GM03348 (cell line): ENCODE measurements around the gene DEK.
"Not testable (repeated sequence)": the region's sequence is repeated elsewhere in the genome, so short reads cannot be mapped to it uniquely, and the experiment has no call there.

Source experiments
- DNase-seq: peaks from one replicate; pipeline ENCODE4 v3.0.0; 2012; ENCODE audit warnings: low spot score

The DEK gene

DNA sequence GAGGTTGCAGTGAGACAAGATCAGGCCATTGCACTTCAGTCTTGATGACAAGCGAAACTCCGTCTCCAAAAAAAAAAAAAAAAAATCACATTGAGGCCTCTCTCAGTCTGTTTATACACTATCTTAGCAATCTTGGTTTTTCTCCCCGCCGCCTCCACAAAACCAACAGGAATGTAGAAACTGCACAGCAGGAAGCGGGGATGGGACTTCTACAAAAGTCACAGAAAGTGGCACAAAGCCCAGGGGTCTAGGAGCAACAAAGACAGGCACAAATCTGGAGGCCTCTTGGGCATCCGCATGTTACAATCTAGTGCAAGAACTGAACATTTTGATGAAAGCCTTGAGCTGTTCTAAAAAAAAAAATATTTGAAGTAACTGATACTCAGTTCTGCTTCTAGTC is 60.5 kb downstream of the DEK start:
- no peak for DNase-seq

DNA sequence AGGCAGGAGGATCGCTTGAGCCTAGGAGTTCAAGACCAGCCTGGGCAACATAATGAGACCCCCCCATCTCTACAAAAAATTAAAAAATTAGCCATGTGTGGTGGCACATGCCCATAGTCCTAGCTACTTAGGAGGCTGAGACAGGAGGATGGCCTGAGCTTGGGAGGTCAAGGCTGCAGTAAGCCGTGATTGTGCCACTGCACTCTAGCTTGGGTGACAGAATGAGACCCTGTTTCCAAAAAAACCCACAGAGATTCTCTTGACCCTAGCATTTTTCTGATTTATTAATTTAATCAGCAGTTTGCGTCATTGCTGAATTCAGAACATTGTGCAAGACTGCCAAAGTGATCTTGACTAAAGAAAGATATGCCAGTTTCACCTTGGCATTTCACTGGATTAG is 72.3 kb downstream of the DEK start:
- no peak for DNase-seq

DNA sequence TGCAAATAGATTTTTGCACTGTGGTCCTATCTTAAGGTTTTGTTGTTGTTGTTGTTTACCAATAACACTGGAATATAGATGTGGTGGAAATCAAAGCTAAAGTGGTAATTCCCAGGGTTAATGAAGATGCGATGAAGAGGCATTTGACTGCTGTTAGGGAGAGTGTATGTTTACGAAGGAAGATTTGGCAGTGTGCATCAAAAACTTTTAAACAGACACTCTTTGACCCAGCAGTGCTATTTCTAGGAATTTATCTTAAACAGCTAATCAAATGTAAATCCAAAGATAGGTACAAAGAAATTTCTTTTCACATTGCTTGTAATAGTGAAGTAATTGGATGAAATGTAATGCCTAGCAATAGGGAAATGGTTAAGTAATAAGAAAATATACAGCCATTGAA is 75.1 kb downstream of the DEK start:
- no peak for DNase-seq

GRCh38 chr6:18187701-18188100 is 76.6 kb downstream of the DEK start:
- no peak for DNase-seq

DNA sequence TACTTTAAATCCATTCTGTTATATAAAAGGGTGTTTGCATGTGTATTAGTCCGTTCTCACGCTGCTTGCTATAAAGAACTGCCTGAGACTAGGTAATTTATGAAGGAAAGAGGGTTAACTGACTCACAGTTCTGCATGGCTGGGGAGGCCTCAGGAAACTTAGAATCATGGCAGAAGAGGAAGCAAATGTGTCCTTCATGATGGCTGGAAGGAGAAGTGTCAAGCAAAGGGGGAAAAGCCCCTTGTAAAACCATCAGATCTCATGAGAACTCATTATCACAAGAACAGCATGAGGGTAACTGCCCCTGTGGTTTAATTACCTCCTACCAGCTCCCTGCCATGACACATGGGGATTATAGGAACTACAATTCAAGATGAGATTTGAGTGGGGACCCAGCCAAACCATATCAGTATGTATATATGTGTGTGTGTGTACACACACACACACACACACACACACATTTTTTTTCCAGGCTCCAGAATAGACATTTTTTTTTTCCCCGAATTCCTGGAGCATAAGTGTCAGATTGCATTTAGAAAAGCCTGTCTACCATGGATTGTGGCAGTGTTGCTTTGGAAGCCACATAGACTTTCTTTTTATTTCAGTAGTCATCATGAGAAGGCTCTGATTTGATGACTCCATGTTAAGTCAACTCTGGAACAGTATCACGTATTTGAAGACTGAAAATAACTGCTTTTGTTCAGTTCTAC is 77.6 kb downstream of the DEK start:
- no peak for DNase-seq

DNA sequence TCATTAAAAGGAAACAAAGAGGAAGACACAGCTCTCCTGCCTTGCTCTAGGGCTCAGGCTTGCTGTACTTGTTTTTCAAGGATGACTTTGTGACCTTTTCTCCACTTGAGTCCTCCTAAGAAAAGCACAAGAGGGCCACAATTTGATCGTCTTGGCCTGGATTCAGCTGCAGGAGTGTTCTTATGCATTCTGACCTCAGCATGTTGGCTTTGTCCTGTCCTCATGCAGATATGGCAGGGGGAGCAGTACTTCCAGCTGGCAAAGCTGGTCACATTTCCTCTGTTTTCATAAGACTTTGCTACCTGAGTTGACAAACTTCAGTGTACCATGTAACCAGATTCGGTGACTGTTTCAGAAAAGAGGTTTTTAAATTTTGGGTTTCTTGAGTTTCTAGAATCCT is 78.3 kb downstream of the DEK start:
- DNase-seq, result no peak

GRCh38 chr6:18185624-18186023 is 78.7 kb downstream of the DEK start:
- DNase-seq, result no peak

DNA sequence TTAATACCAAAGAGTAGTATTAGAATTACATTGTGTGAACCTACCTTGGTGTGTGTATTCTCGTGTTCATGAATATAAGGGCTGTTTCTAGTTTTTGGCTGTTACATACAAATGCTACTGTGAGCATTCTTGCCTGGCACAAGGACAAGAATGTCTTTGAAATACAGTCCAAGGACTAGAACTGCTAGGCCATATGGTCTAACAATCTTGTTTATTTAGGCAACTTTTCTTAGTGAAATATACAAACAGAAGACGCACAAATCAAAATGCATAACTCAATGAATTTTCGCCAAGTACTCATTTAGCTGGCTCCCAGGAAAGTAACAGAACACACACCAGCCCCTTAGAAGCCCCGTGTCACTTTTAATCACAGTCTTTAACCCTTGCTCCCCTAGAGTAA is 80.6 kb downstream of the DEK start:
- DNase-seq, result no peak

- DNase-seq, result no peak
Measured at GRCh38 chr6:18182568-18182967, 81.8 kb downstream of the DEK start.

DNA sequence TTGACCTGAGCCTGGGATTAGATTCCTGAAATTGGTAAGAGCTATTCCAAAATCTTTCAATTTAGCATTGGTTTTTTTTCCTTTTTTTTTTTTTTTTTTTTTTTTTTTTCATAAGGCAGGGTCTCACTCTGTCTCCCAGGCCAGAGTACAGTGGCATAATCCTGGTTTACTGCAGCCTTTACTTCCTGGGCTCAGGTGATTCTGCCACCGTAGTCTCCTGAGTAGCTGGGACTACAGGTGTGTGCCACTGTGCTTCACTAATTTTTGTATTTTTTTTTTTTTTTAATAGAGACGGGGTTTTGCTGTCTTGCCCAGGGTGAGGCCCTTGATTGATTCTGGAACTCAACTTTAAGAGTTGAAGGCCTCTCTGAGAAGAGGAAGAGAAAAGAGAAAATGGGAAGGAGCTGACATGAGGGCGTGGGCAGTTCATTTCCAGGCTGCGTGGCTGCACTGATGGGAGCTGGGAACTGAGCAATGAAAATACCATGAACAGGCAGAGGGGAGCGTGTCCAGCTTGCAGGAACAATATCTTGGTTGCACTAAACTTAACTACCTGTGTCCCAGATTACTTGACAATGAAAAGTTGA is 84.5 kb downstream of the DEK start:
- DNase-seq, result no peak

- no peak for DNase-seq
Measured at GRCh38 chr6:18178960-18179615, 85.2 kb downstream of the DEK start.

GRCh38 chr6:18177286-18177965 is 86.9 kb downstream of the DEK start:
- DNase-seq, result no peak

GRCh38 chr6:18176198-18176597 is 88.1 kb downstream of the DEK start:
- DNase-seq, result not testable (repeated sequence)
